ENCODE results near the gene LCE1E. TPM values are rescaled to one million over a fixed set of nuclear protein-coding genes. Genes with fewer than 3 reads are reported as not detected.

LCE1E gene, protein sequence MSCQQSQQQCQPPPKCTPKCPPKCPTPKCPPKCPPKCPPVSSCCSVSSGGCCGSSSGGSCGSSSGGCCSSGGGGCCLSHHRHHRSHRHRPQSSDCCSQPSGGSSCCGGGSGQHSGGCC
- not detected for polyA plus RNA-seq (2012; ENCODE audit: insufficient read depth, insufficient read length)

DNA sequence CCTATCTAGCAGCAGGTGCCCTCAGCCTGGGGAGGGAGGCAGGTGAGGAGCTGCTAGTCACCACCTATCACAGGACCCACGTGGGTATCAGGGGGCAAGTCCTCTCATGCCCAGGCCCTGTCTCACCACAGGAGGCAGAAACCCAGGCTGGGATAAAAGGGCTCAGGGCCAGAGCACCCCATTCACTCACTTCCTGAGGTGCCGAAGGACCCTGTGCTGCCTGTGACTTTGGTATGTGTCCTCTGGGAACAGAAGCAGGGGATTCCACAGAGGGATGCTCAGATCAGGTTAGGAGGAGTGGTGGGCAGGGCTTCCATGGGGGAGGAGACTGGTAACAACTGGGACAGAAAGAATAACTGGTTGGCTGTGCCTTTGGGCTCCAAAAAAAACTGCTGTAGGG, at the start of gene LCE1E:
Gene LCE1E (plus strand): TSS at position 181 of the 400 bp plus-strand sequence. CDS start 1,043 bp downstream, outside the sequence.
- no peak within 1 kb of the TSS for H3K4me3 ChIP-seq (ENCODE audit: low read length)
- DNase-seq (ENCODE audit: low read depth, low spot score), result no peak

DNA sequence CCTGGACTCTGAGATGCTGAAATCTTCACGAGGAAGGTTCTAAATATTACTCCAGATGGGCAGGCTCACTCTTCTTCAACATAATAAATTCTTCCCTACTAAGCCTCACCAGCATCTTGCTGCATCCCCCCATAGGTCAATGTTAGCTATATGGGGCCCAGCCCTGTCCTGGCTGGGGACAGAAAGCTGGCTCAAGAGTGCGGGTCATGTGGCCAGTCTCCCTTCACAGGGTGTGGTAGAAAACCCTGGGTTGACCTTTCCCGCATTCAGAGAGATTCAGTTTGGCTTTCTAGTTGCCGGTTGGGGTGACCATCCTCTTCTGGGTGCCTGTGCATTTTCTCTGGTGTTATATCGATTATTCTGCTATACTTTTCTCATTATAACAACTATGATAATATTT, 48.1 kb upstream of the LCE1E start:
- H3K4me3 ChIP-seq (ENCODE audit: low read length), result no peak overlapping the region
- DNase-seq (ENCODE audit: low read depth, low spot score), result no peak

DNA sequence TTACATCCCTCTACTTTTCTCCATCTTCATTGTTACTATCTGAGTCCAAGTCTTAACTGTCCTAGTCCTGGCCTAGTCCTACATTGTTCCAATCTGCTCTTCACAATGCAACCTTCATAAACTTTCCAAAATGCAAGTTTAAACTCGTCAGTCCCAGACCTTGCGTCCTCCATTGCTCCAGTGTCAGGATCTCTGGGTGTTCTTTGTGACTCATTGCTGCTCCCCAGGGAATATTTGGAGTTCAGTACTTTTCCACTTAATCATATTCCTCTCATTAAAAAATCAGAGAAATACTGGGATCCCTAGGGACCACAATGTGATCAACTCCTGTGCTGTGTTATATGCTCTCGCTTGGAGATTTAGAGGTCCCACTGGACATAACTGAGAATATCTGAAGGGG, 46.2 kb upstream of the LCE1E start:
- no peak overlapping the region for H3K4me3 ChIP-seq (ENCODE audit: low read length)
- no peak for DNase-seq (ENCODE audit: low read depth, low spot score)

DNA sequence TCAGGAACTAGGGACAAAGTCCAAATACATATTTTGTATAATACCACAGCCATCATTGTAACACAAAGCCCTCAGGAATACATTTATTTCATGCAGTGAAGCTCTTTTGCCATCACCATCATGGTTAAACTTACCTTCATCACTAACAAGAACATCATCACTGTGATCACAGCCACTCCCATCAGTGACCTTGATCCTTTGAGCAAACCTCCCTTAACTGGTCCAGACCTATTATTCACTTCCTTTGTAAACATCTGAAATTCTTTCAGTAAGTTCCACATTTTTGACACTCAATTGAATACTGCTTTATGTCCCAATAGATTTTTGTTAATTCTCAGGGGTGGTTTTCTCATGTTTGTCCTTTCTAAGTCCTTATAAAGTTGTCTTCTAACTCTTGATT, 44.4 kb upstream of the LCE1E start:
- H3K4me3 ChIP-seq (ENCODE audit: low read length), result no peak overlapping the region
- no peak for DNase-seq (ENCODE audit: low read depth, low spot score)

DNA sequence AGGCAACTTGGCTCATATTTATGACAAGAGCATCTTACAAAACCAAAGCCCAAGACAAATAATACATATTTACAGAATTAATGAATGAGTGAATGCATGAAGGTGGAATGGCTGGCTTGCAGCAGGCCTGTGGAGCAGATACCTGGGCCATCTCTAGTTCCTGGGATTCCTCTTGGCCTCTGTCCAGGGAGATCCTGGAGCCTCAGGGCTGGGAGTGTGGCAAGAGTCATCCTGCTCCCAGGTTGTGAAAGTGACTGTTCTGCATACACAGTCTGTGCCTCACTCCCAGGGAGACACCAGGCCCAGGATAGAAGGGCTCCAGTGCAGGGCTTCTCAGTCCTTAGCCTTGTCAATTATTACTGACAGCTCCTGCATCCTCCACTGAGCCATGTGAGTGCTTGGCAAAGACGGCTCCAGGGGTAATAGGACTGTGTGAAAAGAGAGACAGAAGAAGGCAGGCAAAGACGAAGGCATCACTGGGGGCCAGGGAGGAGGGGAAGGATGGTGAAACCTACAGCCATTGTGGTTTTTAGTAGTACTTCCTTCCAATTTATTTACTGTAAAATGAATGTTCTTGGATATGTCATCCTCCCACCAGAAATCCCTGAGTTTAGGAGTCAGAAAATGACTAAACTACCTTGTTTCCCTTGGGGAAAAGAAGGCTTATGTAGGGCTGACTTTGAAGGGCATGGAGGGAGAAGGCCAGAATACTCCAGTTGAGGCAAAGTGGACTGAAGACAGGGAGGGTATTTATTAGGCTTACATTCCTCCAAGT, 42.5 kb upstream of the LCE1E start:
- DNase-seq (ENCODE audit: low read depth, low spot score), result no peak
- H3K4me3 ChIP-seq (ENCODE audit: low read length), result no peak overlapping the region

DNA sequence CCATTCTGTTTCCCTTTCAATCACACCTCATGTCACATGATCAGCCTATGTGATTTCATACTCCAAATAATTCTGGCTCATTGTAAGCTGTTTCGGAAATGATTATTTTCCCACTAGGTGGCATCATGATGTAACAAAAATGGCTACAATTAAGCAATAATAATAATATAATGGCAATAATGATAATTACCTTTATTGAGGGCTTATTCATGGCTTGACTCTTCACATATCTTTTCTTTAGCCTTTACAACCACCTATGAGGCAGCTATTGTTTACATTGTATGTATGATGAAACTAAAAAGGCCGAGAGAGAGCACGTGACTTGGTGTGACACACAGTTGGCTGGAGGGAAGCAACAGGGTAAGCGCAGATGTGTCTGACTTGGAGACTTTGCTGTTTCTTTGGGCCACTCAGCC, 40.8 kb upstream of the LCE1E start:
- peak; percentile 12 for DNase-seq (ENCODE audit: low read depth, low spot score)
- no peak overlapping the region for H3K4me3 ChIP-seq (ENCODE audit: low read length)

DNA sequence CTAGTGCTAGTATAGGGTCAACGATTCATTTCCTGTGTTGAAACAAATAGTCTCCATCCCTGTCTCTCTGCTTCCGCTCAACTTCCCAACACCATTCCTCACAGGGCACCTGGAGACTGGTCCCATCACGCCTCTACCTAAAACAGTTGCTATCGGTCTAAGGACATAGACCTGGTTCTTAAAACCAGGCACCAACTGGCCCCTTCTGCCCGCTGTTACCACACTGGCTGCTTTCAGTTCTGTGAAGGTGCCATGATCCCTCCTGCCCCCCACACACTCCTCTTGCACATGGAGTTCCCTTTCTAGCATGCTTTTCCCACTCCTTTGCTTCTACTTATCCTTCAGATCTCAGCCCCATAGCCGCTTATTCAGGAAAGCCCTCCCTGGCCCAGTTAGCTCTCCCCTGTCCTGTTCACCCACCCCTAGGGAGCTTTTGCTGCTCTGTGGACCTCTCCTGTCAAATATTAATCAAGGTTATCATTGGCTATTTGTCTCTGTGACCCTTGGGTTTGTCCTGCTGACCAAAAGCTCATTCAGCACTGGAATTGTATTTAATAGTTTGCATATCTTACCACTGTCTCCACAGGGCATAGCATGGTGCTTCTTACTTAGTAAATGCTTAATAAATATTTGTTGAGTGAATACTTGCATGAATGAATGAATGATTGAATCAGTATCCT, 40.2 kb upstream of the LCE1E start:
- H3K4me3 ChIP-seq (ENCODE audit: low read length), result no peak overlapping the region
- no peak for DNase-seq (ENCODE audit: low read depth, low spot score)

DNA sequence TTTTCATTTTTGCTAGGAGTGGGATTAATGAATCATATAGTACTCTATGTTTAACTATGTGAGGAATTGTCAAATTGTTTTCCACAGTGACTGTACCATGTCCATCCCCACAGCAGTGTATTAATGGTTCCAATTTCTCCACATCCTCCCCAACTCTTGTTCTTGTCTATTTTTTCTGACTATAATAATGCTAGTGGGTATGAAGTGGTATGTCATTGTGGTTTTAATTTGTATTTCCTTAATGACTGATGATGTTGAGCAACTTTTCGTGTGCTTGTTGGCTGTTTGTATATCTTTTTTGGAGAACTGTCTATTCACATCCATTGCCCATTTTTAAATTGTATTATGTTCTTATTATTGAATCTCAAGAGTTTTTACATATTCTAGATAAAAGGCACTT, 38.2 kb upstream of the LCE1E start:
- no peak for DNase-seq (ENCODE audit: low read depth, low spot score)
- H3K4me3 ChIP-seq (ENCODE audit: low read length), result no peak overlapping the region

DNA sequence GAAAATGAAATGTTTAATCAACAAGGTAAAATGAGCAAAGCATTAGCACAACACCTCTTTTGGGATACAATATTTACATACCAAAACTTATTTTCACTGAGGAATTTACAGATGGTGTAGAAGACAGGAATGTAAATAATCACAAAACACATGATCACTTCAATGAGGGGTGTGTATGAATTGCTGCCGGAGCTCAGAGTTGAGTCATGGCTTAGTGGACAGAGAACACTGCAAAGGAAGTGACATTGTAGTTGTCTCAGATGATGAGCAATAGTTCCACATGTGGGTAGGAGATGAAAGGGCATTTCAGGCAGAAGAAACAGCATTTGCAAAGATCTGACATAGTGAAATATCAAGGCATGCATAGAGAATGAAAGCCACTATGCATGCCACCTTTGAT, 33.8 kb upstream of the LCE1E start:
- DNase-seq (ENCODE audit: low read depth, low spot score), result peak; percentile 3
- no peak overlapping the region for H3K4me3 ChIP-seq (ENCODE audit: low read length)

DNA sequence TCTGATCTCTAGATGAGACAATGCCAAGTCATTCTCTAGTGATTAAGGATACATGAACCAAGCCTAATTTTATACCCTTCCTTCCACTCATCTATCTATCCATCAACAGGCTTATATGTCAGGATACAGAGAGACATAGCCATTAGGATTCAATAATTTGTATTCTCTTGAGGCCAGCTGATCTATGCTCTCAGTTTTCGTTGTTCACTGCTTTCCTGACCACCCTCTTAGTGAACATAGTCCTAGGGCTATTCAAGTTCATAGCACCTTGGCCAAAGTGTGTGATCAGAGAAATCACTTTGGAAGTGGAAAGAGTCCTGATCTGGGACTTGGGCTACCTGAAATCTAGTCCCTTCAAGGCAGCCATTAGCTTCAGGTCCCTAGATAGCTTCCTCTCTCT, 32.5 kb upstream of the LCE1E start:
- no peak overlapping the region for H3K4me3 ChIP-seq (ENCODE audit: low read length)
- DNase-seq (ENCODE audit: low read depth, low spot score), result no peak

DNA sequence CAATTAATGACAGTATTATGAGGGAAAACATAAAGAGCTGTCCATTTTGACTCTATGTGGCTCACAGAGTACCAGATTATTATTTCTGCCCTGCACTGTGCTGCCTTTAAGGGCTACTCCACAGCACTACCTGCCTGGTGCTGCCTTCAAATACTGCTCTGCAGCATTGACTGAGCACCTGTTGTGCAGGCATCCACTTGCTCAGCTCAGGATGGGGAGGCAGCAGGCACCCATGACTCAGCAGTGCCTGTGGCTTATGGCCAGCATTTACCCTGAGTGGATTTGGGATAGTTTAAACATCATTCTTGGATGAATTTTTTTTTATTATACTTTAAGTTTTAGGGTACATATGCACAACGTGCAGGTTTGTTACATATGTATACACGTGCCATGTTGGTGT, 29.2 kb upstream of the LCE1E start:
- H3K4me3 ChIP-seq (ENCODE audit: low read length), result no peak overlapping the region
- no peak for DNase-seq (ENCODE audit: low read depth, low spot score)

DNA sequence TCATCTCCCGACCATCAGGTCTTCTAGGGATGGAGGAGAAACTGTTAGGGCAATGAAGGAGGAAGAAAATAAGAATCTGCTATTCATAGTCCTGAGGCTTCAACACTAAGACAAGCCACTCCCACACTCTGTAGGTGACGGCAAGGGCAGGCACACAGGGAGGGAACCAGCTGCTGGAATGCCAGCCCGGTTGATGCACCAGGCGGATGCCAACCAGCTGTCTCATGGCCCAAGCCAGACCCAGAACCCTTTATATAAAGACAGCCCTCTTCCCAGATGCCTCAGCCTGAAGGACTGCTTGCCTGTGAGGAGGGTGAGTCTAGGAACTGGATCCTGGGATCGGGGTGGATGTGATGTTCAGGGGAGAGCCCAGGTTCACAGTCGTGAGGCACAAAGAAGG, 28.3 kb upstream of the LCE1E start, which contains the start of gene KPRP:
Gene KPRP (plus strand): TSS at position 279 of the 400 bp plus-strand sequence. CDS start 1,564 bp downstream, outside the sequence.
- no peak within 1 kb of the TSS for H3K4me3 ChIP-seq (ENCODE audit: low read length)
- DNase-seq (ENCODE audit: low read depth, low spot score), result no peak

DNA sequence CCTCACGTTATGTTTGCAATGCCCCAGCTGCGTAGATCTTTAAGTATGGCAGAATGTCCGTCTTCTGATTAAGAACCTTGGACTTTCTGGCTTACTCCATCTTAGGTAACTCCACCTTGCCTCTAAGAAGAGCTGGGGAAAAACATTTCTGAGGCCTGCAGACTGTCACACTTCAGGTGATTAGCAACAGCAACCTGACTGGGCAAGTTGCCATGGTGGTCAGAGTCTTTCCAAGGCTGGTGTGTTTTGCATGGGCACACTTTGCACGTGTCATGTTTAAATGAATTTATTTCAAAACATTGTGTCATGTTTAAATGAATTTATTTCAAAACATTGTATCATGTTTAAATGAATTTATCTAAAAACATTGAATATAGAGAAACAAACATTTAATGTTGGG, 27.4 kb upstream of the LCE1E start:
- DNase-seq (ENCODE audit: low read depth, low spot score), result no peak
- no peak overlapping the region for H3K4me3 ChIP-seq (ENCODE audit: low read length)

DNA sequence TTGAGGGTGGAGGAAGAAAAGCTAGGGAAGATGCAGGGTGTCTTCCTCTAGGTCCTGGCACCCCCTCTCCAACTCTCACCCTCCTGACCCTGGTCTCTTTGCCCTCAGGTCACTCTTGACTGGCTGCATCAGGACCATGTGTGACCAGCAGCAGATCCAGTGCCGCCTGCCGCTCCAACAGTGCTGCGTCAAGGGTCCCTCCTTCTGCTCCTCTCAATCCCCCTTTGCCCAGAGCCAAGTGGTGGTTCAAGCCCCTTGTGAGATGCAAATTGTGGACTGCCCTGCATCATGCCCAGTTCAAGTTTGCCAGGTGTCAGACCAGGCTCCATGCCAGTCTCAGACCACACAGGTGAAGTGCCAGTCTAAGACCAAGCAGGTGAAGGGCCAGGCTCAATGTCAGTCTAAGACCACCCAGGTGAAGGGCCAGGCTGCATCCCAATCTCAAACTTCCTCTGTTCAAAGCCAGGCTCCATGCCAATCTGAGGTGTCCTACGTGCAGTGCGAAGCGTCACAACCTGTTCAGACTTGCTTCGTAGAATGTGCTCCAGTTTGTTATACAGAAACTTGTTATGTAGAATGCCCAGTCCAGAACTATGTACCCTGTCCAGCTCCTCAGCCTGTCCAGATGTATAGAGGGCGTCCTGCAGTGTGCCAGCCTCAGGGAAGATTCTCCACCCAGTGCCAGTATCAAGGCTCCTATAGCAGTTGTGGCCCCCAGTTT, 26.4 kb upstream of the LCE1E start:
- H3K4me3 ChIP-seq (ENCODE audit: low read length), result no peak overlapping the region
- DNase-seq (ENCODE audit: low read depth, low spot score), result no peak

DNA sequence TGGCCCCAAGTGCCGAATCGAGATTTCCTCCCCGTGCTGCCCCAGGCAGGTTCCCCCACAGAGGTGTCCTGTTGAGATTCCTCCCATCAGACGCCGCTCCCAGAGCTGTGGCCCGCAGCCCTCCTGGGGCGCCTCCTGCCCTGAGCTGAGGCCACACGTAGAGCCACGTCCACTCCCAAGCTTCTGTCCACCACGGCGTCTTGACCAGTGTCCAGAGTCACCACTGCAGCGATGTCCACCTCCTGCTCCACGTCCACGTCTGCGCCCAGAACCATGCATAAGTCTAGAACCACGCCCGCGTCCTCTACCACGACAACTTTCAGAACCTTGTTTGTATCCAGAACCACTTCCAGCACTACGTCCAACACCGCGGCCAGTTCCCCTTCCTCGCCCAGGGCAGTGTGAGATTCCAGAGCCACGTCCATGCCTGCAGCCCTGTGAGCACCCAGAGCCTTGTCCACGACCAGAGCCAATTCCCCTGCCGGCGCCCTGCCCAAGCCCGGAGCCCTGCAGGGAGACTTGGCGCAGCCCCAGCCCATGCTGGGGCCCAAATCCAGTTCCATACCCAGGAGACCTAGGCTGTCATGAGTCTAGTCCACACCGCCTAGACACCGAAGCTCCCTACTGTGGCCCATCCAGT, 25.4 kb upstream of the LCE1E start:
- no peak overlapping the region for H3K4me3 ChIP-seq (ENCODE audit: low read length)
- DNase-seq (ENCODE audit: low read depth, low spot score), result no peak

DNA sequence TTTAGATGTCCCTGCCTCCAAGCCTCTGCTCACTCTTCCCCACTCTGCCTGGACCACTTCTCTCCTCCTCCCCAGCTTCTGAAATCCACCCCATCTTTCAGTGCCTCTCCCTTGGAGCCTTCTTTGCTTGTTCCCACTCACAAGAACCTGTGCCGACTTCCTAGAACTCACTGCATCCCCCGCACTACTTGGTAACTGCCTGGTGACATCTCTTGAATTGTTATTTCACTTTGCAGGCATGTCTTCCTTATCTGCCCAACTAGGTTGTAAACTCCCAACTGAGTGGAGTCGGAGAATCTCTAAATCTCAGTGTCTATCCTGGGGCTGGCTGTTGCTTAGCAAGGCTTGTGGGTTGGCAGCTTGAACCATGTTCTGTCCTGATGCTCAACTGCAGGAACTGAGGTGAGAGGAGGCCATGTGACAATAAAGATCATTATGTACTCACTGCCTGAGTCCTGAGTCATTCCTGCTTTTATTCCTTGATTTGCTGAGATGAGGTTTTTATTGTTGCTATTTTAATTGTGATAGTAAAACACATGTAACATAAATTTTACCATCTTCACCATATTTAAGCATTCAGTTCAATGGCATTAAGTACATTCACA, 24.3 kb upstream of the LCE1E start:
- H3K4me3 ChIP-seq (ENCODE audit: low read length), result no peak overlapping the region
- DNase-seq (ENCODE audit: low read depth, low spot score), result no peak

DNA sequence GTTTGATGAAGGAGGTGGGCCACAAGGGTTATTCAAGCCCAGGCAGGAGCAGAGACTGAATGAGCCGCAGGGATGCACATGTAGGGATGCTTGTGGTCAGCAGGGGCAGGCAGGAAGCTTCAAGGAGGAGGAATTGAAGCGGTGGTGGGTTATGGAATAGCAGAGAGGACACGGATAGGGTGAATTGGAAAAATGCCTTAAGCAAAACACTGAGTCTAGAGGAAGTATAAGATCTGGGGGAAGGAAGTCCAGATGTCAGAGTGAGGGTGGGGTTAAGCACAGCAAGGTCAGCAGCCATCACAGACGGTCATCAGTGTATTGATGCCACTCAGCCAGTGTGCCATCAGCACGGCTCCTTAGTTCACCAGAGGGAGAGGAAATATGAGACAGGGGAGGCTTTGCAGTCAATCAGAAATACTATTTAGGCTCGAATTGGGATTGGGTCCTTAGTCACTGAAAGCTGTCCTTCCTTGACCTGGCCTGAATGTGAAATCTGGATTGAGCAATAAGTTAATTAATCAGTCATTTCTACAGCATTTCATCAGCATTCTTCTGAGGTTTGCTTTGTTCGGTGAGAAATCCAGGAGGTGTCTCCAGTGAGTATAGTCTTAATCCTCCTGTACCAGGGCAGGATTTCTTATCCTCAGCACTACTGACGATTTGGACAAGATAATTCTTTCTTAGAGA, 17.1 kb upstream of the LCE1E start:
- DNase-seq (ENCODE audit: low read depth, low spot score), result no peak
- H3K4me3 ChIP-seq (ENCODE audit: low read length), result no peak overlapping the region

DNA sequence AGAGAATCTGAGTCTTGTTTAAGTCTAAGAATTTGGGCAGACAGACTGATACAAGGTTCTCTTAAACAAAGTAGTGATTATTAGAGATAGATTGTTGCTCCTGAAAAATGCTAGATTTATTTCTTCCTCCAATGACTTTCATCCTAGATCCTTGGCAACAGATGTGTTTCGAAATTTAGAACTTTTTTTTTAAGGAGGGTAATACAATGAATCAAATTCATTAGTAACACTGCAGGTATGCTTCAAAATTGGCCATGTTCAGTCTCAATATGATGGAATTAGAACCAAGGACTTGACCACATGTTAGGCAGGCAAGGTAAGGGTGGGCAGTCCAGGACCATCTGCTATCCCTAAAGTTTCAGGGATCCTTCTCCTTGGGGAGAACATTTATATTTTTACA, 15.6 kb upstream of the LCE1E start:
- H3K4me3 ChIP-seq (ENCODE audit: low read length), result no peak overlapping the region
- DNase-seq (ENCODE audit: low read depth, low spot score), result no peak
